WTC11 (cell line): ENCODE data around the gene FOXN3. TPM values are rescaled to one million over a fixed set of nuclear protein-coding genes. Genes with fewer than 3 reads are reported as not detected.
A peak's percentile ranks its signal among the peaks of the same experiment; 100 is the strongest.

Experiments used
- ATAC-seq: fragments of 200-7000 bp; cut with Tn5 transposase; 2 replicates; pipeline ENCODE4 v1.10.0; 2021; ENCODE audit warnings: mild to moderate bottlenecking, moderate library complexity
- CTCF ChIA-PET: fragments of 300-600 bp; sonication (Branson Sonifier 250); formaldehyde crosslinking; loops from one replicate; lab custom pipeline; 2021; ENCODE audit warnings: antibody characterized with exemption; lab: Charles Lee
- POLR2A ChIA-PET: fragments of 350-600 bp; sonication (Branson Sonifier 250); formaldehyde crosslinking; loops from one replicate; lab custom pipeline; 2021; ENCODE audit warnings: antibody characterized with exemption; lab: Charles Lee
- DNase-seq: peaks from one replicate; pipeline ENCODE4 v3.0.0; 2021; ENCODE audit warnings: low spot score
- H3K27ac Mint-ChIP-seq: 2 replicates; pipeline ENCODE4 v1.8.0; 2021; ENCODE audit warnings: mixed read lengths
- H3K27me3 Mint-ChIP-seq: 2 replicates; pipeline ENCODE4 v1.8.0; 2021; ENCODE audit warnings: low read depth, mild to moderate bottlenecking, moderate library complexity, mixed read lengths
- H3K36me3 Mint-ChIP-seq: 2 replicates; pipeline ENCODE4 v1.8.0; 2021; ENCODE audit warnings: mixed read lengths
- H3K4me1 Mint-ChIP-seq: 2 replicates; pipeline ENCODE4 v1.8.0; 2022; ENCODE audit warnings: mixed read lengths
- H3K4me3 Mint-ChIP-seq: 2 replicates; pipeline ENCODE4 v1.8.0; 2021; ENCODE audit warnings: mild to moderate bottlenecking, moderate library complexity, mixed read lengths
- H3K9me3 Mint-ChIP-seq: 2 replicates; pipeline ENCODE4 v1.8.0; 2021; ENCODE audit warnings: mixed read lengths
- ATF1 ChIP-seq: sonication (generic); formaldehyde crosslinking; IDR thresholded peaks from 2 replicates; pipeline ENCODE4 v1.8.1; 2023; ENCODE audit warnings: mild to moderate bottlenecking, moderate library complexity, missing genetic modification reagents
- FOXK1 ChIP-seq: sonication (generic); formaldehyde crosslinking; IDR thresholded peaks from 2 replicates; pipeline ENCODE4 v1.8.0; 2022; ENCODE audit warnings: mild to moderate bottlenecking, moderate library complexity, missing genetic modification reagents
- GABPB1 ChIP-seq: sonication (generic); formaldehyde crosslinking; IDR thresholded peaks from 2 replicates; pipeline ENCODE4 v1.8.1; 2023; ENCODE audit warnings: mild to moderate bottlenecking, missing genetic modification reagents
- NFE2L1 ChIP-seq: sonication (generic); formaldehyde crosslinking; IDR thresholded peaks from 2 replicates; pipeline ENCODE4 v1.8.1; 2023; ENCODE audit warnings: missing genetic modification reagents
- NR2C2 ChIP-seq: sonication (generic); formaldehyde crosslinking; IDR thresholded peaks from 2 replicates; pipeline ENCODE4 v1.8.0; 2022; ENCODE audit warnings: mild to moderate bottlenecking, missing genetic modification reagents
- PRRX2 ChIP-seq: fragments of 250-450 bp; sonication (Bioruptor Pico); IDR thresholded peaks from 2 replicates; pipeline ENCODE4 v1.8.0; 2021; ENCODE audit warnings: mild to moderate bottlenecking
- RELA ChIP-seq: sonication (generic); formaldehyde crosslinking; IDR thresholded peaks from 2 replicates; pipeline ENCODE4 v1.8.1; 2022; ENCODE audit warnings: missing genetic modification reagents, mild to moderate bottlenecking, borderline replicate concordance
- SMAD4 ChIP-seq: sonication (generic); formaldehyde crosslinking; IDR thresholded peaks from 2 replicates; pipeline ENCODE4 v1.8.0; 2022; ENCODE audit warnings: mild to moderate bottlenecking, missing genetic modification reagents
- SP1 ChIP-seq: sonication (generic); formaldehyde crosslinking; conservative IDR thresholded peaks from 2 replicates; pipeline ENCODE4 v1.8.1; 2022; ENCODE audit warnings: missing genetic modification reagents
- TEAD1 ChIP-seq: sonication (generic); formaldehyde crosslinking; IDR thresholded peaks from 2 replicates; pipeline ENCODE4 v1.8.0; 2022; ENCODE audit warnings: mild to moderate bottlenecking, missing genetic modification reagents
- ZNF396 ChIP-seq: fragments of 250-450 bp; sonication (Bioruptor Pico); IDR thresholded peaks from 2 replicates; pipeline ENCODE4 v1.8.0; 2021; ENCODE audit warnings: mild to moderate bottlenecking, moderate library complexity, borderline replicate concordance
- ZNF671 ChIP-seq: fragments of 250-450 bp; sonication (Bioruptor Pico); IDR thresholded peaks from 2 replicates; pipeline ENCODE4 v1.8.0; 2021; ENCODE audit warnings: mild to moderate bottlenecking
- total RNA-seq: library from RNA; stranded (reverse); gene quantifications from 3 replicates; pipeline ENCODE4 v1.2.3, GENCODE V29; 2021
- TF ChIP-seq, protein P1 (sequence below): fragments of 250-450 bp; sonication (Bioruptor Pico); conservative IDR thresholded peaks from 2 replicates; pipeline ENCODE4 v1.9.0; 2021; ENCODE audit warnings: mild to moderate bottlenecking
- TF ChIP-seq, protein P2 (sequence below): fragments of 250-450 bp; sonication (Bioruptor Pico); IDR thresholded peaks from 2 replicates; pipeline ENCODE4 v1.9.0; 2021; ENCODE audit warnings: mild to moderate bottlenecking
- TF ChIP-seq, protein P3 (sequence below): sonication (generic); formaldehyde crosslinking; IDR thresholded peaks from 2 replicates; pipeline ENCODE4 v1.8.0; 2022; ENCODE audit warnings: mild to moderate bottlenecking, missing genetic modification reagents
- TF ChIP-seq, protein P4 (sequence below): sonication (generic); formaldehyde crosslinking; IDR thresholded peaks from 2 replicates; pipeline ENCODE4 v1.8.0; 2022; ENCODE audit warnings: mild to moderate bottlenecking, missing genetic modification reagents
- TF ChIP-seq, protein P5 (sequence below): sonication (generic); formaldehyde crosslinking; IDR thresholded peaks from 2 replicates; pipeline ENCODE4 v1.8.0; 2023; ENCODE audit warnings: missing genetic modification reagents
- TF ChIP-seq, protein P6 (sequence below): fragments of 250-450 bp; sonication (Bioruptor Pico); IDR thresholded peaks from 2 replicates; pipeline ENCODE4 v1.9.0; 2021; ENCODE audit warnings: mild to moderate bottlenecking, borderline replicate concordance
- TF ChIP-seq, protein P7 (sequence below): sonication (generic); formaldehyde crosslinking; IDR thresholded peaks from 2 replicates; pipeline ENCODE4 v1.8.1; 2022; ENCODE audit warnings: missing genetic modification reagents, borderline replicate concordance
- TF ChIP-seq, protein P8 (sequence below): fragments of 250-450 bp; sonication (Bioruptor Pico); IDR thresholded peaks from 2 replicates; pipeline ENCODE4 v1.8.0; 2021; ENCODE audit warnings: mild to moderate bottlenecking

The FOXN3 gene
- total RNA-seq, 1 experiment from 2014 or later, result 170 TPM

DNA sequence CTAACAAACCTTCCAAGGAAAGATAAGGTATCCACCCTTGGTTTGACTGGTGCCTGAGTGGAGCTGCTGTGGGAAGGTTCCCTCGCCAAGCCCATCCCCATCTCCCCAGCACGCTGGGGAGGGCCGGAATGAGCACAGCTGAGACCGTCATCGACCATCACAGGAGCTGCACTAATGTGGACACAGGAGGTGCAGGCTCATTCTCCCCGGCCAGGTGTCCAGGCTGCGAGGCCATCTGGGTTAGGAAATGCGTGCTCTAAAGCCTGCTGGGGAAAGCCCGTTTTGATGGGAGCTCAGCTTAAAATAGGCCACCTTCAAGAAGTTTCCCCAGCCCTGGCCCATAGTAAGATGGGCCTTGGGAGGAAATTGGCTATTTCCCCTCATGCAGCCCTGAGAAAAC lies 35.2 kb upstream of the FOXN3 start (continued):
- TF ChIP-seq NR2C2 (CRISPR knock-in tag) (no peak), ZNF671 (CRISPR knock-in tag) (no peak)
- TF ChIP-seq, protein P1, sequence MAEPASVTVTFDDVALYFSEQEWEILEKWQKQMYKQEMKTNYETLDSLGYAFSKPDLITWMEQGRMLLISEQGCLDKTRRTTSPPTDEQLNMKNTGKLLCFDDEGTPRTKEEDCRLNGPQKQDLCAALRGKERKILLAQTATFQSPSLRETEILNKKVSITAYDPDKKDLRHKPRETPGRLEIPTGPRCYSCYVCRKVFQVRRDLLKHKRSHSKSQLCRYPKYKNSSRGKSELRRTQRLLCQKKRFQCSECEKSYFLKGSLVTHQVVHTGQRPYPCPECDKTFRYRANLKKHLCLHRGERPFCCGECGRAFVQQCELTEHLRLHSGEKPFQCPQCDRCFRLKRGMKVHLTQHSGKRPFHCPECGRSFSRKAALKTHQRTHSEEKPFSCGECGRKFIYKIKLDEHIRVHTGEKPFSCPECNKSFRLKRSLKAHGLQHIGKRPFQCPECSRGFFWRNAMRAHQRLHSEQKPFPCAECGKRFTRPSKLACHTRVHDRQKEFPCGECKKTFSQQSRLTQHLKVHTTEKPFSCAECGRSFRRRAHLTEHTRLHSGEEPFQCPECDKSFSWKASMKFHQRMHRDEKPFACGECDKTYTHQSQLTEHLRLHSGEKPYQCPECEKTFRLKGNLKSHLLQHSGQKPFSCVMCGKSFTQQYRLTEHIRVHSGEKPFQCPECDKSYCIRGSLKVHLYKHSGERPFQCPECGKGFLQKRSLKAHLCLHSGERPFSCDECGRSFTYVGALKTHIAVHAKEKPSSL (CRISPR knock-in tag), result no peak

DNA sequence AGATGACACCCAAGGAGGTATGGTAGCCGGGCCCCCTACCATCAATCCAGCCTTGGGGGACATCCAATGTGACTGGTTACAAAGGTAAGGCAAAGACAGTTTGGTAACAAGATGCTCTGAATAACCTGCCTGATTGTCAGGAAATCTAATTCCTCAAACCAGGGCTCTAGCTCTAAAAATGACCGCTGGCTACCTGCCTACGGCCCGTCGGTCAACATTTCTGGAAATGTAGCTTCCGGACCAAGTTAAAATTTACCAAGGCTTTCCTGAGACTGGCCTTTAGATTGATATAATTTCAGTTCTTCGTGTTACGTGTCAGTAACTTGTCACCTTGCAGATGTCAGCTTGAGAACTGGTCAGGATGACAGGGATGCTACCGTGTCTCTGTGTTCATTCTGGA lies 34.2 kb upstream of the FOXN3 start:
- DNase-seq (no peak), ATAC-seq (no peak)
- H3K27me3 Mint-ChIP-seq, result no peaks in the 10 kb centered on the region
- ChIA-PET CTCF (no interaction called here), POLR2A (no interaction called here)
- H3K4me1 Mint-ChIP-seq, result peaks cover 68% of the 10 kb centered on the region
- no peak overlapping the region for H3K4me3 Mint-ChIP-seq
- H3K36me3 Mint-ChIP-seq, result peaks cover 3% of the 10 kb centered on the region; the same call in 1 of the 2 replicates
- no peaks in the 10 kb centered on the region for H3K9me3 Mint-ChIP-seq
- TF ChIP-seq, protein P2, sequence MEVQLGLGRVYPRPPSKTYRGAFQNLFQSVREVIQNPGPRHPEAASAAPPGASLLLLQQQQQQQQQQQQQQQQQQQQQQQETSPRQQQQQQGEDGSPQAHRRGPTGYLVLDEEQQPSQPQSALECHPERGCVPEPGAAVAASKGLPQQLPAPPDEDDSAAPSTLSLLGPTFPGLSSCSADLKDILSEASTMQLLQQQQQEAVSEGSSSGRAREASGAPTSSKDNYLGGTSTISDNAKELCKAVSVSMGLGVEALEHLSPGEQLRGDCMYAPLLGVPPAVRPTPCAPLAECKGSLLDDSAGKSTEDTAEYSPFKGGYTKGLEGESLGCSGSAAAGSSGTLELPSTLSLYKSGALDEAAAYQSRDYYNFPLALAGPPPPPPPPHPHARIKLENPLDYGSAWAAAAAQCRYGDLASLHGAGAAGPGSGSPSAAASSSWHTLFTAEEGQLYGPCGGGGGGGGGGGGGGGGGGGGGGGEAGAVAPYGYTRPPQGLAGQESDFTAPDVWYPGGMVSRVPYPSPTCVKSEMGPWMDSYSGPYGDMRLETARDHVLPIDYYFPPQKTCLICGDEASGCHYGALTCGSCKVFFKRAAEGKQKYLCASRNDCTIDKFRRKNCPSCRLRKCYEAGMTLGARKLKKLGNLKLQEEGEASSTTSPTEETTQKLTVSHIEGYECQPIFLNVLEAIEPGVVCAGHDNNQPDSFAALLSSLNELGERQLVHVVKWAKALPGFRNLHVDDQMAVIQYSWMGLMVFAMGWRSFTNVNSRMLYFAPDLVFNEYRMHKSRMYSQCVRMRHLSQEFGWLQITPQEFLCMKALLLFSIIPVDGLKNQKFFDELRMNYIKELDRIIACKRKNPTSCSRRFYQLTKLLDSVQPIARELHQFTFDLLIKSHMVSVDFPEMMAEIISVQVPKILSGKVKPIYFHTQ, result no peak
- TF ChIP-seq, protein P3, sequence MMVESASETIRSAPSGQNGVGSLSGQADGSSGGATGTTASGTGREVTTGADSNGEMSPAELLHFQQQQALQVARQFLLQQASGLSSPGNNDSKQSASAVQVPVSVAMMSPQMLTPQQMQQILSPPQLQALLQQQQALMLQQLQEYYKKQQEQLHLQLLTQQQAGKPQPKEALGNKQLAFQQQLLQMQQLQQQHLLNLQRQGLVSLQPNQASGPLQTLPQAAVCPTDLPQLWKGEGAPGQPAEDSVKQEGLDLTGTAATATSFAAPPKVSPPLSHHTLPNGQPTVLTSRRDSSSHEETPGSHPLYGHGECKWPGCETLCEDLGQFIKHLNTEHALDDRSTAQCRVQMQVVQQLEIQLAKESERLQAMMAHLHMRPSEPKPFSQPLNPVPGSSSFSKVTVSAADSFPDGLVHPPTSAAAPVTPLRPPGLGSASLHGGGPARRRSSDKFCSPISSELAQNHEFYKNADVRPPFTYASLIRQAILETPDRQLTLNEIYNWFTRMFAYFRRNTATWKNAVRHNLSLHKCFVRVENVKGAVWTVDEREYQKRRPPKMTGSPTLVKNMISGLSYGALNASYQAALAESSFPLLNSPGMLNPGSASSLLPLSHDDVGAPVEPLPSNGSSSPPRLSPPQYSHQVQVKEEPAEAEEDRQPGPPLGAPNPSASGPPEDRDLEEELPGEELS (CRISPR knock-in tag), result no peak
- TF ChIP-seq, protein P4, sequence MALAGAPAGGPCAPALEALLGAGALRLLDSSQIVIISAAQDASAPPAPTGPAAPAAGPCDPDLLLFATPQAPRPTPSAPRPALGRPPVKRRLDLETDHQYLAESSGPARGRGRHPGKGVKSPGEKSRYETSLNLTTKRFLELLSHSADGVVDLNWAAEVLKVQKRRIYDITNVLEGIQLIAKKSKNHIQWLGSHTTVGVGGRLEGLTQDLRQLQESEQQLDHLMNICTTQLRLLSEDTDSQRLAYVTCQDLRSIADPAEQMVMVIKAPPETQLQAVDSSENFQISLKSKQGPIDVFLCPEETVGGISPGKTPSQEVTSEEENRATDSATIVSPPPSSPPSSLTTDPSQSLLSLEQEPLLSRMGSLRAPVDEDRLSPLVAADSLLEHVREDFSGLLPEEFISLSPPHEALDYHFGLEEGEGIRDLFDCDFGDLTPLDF (CRISPR knock-in tag), result no peak
- TF ChIP-seq, protein P5, sequence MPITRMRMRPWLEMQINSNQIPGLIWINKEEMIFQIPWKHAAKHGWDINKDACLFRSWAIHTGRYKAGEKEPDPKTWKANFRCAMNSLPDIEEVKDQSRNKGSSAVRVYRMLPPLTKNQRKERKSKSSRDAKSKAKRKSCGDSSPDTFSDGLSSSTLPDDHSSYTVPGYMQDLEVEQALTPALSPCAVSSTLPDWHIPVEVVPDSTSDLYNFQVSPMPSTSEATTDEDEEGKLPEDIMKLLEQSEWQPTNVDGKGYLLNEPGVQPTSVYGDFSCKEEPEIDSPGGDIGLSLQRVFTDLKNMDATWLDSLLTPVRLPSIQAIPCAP (CRISPR knock-in tag), result no peak
- no peak for TF ChIP-seq PRRX2 (CRISPR knock-in tag)
- no peak for TF ChIP-seq SMAD4 (CRISPR knock-in tag)
- TF ChIP-seq, protein P6, sequence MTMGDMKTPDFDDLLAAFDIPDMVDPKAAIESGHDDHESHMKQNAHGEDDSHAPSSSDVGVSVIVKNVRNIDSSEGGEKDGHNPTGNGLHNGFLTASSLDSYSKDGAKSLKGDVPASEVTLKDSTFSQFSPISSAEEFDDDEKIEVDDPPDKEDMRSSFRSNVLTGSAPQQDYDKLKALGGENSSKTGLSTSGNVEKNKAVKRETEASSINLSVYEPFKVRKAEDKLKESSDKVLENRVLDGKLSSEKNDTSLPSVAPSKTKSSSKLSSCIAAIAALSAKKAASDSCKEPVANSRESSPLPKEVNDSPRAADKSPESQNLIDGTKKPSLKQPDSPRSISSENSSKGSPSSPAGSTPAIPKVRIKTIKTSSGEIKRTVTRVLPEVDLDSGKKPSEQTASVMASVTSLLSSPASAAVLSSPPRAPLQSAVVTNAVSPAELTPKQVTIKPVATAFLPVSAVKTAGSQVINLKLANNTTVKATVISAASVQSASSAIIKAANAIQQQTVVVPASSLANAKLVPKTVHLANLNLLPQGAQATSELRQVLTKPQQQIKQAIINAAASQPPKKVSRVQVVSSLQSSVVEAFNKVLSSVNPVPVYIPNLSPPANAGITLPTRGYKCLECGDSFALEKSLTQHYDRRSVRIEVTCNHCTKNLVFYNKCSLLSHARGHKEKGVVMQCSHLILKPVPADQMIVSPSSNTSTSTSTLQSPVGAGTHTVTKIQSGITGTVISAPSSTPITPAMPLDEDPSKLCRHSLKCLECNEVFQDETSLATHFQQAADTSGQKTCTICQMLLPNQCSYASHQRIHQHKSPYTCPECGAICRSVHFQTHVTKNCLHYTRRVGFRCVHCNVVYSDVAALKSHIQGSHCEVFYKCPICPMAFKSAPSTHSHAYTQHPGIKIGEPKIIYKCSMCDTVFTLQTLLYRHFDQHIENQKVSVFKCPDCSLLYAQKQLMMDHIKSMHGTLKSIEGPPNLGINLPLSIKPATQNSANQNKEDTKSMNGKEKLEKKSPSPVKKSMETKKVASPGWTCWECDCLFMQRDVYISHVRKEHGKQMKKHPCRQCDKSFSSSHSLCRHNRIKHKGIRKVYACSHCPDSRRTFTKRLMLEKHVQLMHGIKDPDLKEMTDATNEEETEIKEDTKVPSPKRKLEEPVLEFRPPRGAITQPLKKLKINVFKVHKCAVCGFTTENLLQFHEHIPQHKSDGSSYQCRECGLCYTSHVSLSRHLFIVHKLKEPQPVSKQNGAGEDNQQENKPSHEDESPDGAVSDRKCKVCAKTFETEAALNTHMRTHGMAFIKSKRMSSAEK (CRISPR knock-in tag), result no peak
- TF ChIP-seq, protein P7, sequence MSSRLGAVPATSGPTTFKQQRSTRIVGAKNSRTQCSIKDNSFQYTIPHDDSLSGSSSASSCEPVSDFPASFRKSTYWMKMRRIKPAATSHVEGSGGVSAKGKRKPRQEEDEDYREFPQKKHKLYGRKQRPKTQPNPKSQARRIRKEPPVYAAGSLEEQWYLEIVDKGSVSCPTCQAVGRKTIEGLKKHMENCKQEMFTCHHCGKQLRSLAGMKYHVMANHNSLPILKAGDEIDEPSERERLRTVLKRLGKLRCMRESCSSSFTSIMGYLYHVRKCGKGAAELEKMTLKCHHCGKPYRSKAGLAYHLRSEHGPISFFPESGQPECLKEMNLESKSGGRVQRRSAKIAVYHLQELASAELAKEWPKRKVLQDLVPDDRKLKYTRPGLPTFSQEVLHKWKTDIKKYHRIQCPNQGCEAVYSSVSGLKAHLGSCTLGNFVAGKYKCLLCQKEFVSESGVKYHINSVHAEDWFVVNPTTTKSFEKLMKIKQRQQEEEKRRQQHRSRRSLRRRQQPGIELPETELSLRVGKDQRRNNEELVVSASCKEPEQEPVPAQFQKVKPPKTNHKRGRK, result no peak
- no peak for TF ChIP-seq SP1
- no peak for TF ChIP-seq FOXK1 (CRISPR knock-in tag)
- no peak for TF ChIP-seq GABPB1 (CRISPR knock-in tag)
- TF ChIP-seq, protein P8, sequence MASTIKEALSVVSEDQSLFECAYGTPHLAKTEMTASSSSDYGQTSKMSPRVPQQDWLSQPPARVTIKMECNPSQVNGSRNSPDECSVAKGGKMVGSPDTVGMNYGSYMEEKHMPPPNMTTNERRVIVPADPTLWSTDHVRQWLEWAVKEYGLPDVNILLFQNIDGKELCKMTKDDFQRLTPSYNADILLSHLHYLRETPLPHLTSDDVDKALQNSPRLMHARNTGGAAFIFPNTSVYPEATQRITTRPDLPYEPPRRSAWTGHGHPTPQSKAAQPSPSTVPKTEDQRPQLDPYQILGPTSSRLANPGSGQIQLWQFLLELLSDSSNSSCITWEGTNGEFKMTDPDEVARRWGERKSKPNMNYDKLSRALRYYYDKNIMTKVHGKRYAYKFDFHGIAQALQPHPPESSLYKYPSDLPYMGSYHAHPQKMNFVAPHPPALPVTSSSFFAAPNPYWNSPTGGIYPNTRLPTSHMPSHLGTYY (CRISPR knock-in tag), result no peak
- TF ChIP-seq ATF1, result no peak
- TF ChIP-seq TEAD1 (CRISPR knock-in tag), result no peak
- TF ChIP-seq ZNF396 (CRISPR knock-in tag), result no peak
- TF ChIP-seq NFE2L1, result no peak
- TF ChIP-seq RELA (CRISPR knock-in tag), result no peak
- peak overlapping the region; percentile 42 for H3K27ac Mint-ChIP-seq
